Astrocyte (in vitro differentiated cells and primary cell): ENCODE data around the gene TRIML1. TPM values are rescaled to one million over a fixed set of nuclear protein-coding genes. Genes with fewer than 3 reads are reported as not detected.

Experiments
- DNase-seq: peaks from one replicate; pipeline ENCODE4 v3.0.0-alpha.2; 2010; ENCODE audit warnings: low read depth
- FAIRE-seq: peaks from 2 replicates; lab custom pipeline; 2011; peaks lifted over from hg19 to GRCh38; lab: Jason Lieb, UNC
- H2AFZ ChIP-seq: 2 replicates; pipeline ENCODE4 v1.6.0; 2012; ENCODE audit warnings: low read depth, low read length, inconsistent platforms
- H3K27ac ChIP-seq: 2 replicates; pipeline ENCODE4 v1.5.1; 2011; ENCODE audit warnings: low read depth, low read length, inconsistent platforms
- H3K27me3 ChIP-seq: 2 replicates; pipeline ENCODE4 v1.6.0; 2011; ENCODE audit warnings: low read length, inconsistent platforms; ENCODE audit not compliant: insufficient read depth
- H3K36me3 ChIP-seq: 2 replicates; pipeline ENCODE4 v1.5.1; 2011; ENCODE audit warnings: low read length, inconsistent platforms; ENCODE audit not compliant: insufficient read depth
- H3K4me1 ChIP-seq: 2 replicates; pipeline ENCODE4 v1.5.1; 2011; ENCODE audit warnings: low read length, inconsistent platforms; ENCODE audit not compliant: insufficient read depth
- H3K4me2 ChIP-seq: 2 replicates; pipeline ENCODE4 v1.6.0; 2012; ENCODE audit warnings: low read length, inconsistent platforms
- H3K4me3 ChIP-seq: 2 replicates; pipeline ENCODE4 v1.5.1; 2011; ENCODE audit warnings: low read depth, mild to moderate bottlenecking, low read length, inconsistent platforms; ENCODE audit not compliant: insufficient read depth
- H3K79me2 ChIP-seq: 2 replicates; pipeline ENCODE4 v1.6.0; 2012; ENCODE audit warnings: mild to moderate bottlenecking, low read length, inconsistent platforms; ENCODE audit not compliant: insufficient read depth
- H3K9ac ChIP-seq: 2 replicates; pipeline ENCODE4 v1.6.0; 2012; ENCODE audit warnings: mild to moderate bottlenecking, low read length, inconsistent platforms
- H3K9me3 ChIP-seq: 2 replicates; pipeline ENCODE4 v1.5.1; 2012; ENCODE audit warnings: low read depth, mild to moderate bottlenecking, low read length, inconsistent platforms; ENCODE audit not compliant: insufficient read depth
- H4K20me1 ChIP-seq: 2 replicates; pipeline ENCODE4 v1.6.0; 2012; ENCODE audit warnings: low read length, inconsistent platforms; ENCODE audit not compliant: insufficient read depth
- H3K27ac Mint-ChIP-seq: one replicate; pipeline ENCODE4 v1.8.0; 2021; ENCODE audit warnings: mild to moderate bottlenecking, mixed read lengths; ENCODE audit not compliant: unreplicated experiment
- H3K27me3 Mint-ChIP-seq: one replicate; pipeline ENCODE4 v1.8.0; 2021; ENCODE audit warnings: low read depth, mixed read lengths; ENCODE audit not compliant: unreplicated experiment
- H3K36me3 Mint-ChIP-seq: one replicate; pipeline ENCODE4 v1.8.0; 2021; ENCODE audit warnings: low read depth, mixed read lengths; ENCODE audit not compliant: unreplicated experiment
- H3K4me1 Mint-ChIP-seq: one replicate; pipeline ENCODE4 v1.8.0; 2021; ENCODE audit warnings: low read depth, mixed read lengths; ENCODE audit not compliant: unreplicated experiment
- H3K4me3 Mint-ChIP-seq: one replicate; pipeline ENCODE4 v1.8.0; 2021; ENCODE audit warnings: mild to moderate bottlenecking, moderate library complexity, mixed read lengths; ENCODE audit not compliant: unreplicated experiment
- H3K9me3 Mint-ChIP-seq: one replicate; pipeline ENCODE4 v1.8.0; 2021; ENCODE audit warnings: mild to moderate bottlenecking, mixed read lengths; ENCODE audit not compliant: unreplicated experiment
- EZH2 ChIP-seq: IDR thresholded peaks from 2 replicates; pipeline ENCODE4 v1.6.1; 2012; ENCODE audit warnings: mild to moderate bottlenecking, low read length, inconsistent platforms; ENCODE audit not compliant: insufficient read depth
- total RNA-seq: library from RNA; stranded (reverse); gene quantifications from 2 replicates; pipeline ENCODE4 v1.2.1, GENCODE V29; 2021
- TF ChIP-seq, protein P1 (sequence below): IDR thresholded peaks from 2 replicates; pipeline ENCODE4 v1.5.1; 2011; ENCODE audit warnings: low read depth, mild to moderate bottlenecking, inconsistent platforms, low read length, moderate library complexity; ENCODE audit not compliant: insufficient read depth

TRIML1 gene
- total RNA-seq, 1 donor from 2014 or later = not detected

DNA sequence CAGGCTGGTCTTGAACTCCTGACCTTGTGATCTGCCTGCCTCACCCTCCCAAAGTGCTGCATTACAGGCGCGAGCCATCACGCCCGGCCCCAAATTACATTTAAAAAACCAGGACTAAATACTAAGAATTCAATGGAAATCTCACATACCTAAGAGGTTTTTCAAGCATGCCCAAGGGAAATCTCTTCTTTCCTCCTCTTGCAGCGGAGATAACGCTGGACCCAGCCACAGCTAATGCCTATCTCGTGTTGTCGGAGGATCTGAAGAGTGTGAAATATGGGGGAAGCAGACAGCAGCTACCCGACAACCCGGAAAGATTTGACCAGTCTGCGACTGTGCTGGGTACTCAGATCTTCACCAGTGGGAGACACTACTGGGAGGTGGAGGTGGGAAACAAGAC is 7.4 kb downstream of the TRIML1 start:
- no peaks in the 10 kb centered on the region for H3K9me3 ChIP-seq

DNA sequence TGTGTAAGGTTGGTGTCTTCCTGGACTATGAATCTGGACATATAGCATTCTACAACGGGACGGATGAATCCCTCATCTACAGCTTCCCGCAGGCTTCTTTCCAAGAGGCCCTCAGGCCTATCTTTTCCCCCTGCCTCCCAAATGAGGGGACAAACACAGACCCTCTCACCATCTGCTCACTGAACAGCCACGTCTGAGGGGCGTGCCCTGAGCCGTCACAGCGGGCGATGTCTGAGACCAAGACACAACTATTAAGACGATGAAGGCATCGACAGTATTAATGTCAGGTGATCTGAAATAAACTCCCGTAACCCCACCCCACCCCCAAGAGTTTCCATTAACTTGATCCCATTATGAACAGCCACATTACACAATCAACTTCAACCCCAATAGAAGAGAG is 7.9 kb downstream of the TRIML1 start:
- Histone ChIP-seq H4K20me1 (no peaks in the 10 kb centered on the region), H3K9me3 (no peaks in the 10 kb centered on the region), H3K9ac (no peak overlapping the region), H3K4me2 (no peak overlapping the region), H3K4me1 (no peaks in the 10 kb centered on the region), H2AFZ (no peak overlapping the region), H3K27me3 (no peaks in the 10 kb centered on the region), H3K36me3 (no peaks in the 10 kb centered on the region), H3K27ac (no peak overlapping the region), H3K4me3 (no peak overlapping the region), H3K79me2 (no peaks in the 10 kb centered on the region)
- H3K36me3 Mint-ChIP-seq = no peaks in the 10 kb centered on the region
- H3K9me3 Mint-ChIP-seq = no peaks in the 10 kb centered on the region
- H3K27ac Mint-ChIP-seq = no peak overlapping the region
- H3K4me1 Mint-ChIP-seq = peaks cover 1% of the 10 kb centered on the region
- no peak for FAIRE-seq
- H3K4me3 Mint-ChIP-seq = no peak overlapping the region
- no peak for DNase-seq
- no peaks in the 10 kb centered on the region for H3K27me3 Mint-ChIP-seq
- TF ChIP-seq, protein P1, sequence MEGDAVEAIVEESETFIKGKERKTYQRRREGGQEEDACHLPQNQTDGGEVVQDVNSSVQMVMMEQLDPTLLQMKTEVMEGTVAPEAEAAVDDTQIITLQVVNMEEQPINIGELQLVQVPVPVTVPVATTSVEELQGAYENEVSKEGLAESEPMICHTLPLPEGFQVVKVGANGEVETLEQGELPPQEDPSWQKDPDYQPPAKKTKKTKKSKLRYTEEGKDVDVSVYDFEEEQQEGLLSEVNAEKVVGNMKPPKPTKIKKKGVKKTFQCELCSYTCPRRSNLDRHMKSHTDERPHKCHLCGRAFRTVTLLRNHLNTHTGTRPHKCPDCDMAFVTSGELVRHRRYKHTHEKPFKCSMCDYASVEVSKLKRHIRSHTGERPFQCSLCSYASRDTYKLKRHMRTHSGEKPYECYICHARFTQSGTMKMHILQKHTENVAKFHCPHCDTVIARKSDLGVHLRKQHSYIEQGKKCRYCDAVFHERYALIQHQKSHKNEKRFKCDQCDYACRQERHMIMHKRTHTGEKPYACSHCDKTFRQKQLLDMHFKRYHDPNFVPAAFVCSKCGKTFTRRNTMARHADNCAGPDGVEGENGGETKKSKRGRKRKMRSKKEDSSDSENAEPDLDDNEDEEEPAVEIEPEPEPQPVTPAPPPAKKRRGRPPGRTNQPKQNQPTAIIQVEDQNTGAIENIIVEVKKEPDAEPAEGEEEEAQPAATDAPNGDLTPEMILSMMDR = no peak
- no peak for TF ChIP-seq EZH2

More for the DNA sequence above, 7.4 kb downstream of the TRIML1 start:
- Mint-ChIP-seq H3K27ac (no peak overlapping the region), H3K27me3 (no peaks in the 10 kb centered on the region), H3K36me3 (no peaks in the 10 kb centered on the region), H3K9me3 (no peaks in the 10 kb centered on the region), H3K4me1 (peaks cover 1% of the 10 kb centered on the region), H3K4me3 (no peak overlapping the region)
- FAIRE-seq (no peak), DNase-seq (no peak)
- TF ChIP-seq EZH2 = no peak
- TF ChIP-seq, protein P1 = no peak
- Histone ChIP-seq H4K20me1 (no peaks in the 10 kb centered on the region), H3K4me1 (no peaks in the 10 kb centered on the region), H3K4me2 (no peak overlapping the region), H2AFZ (no peak overlapping the region), H3K79me2 (no peaks in the 10 kb centered on the region), H3K36me3 (no peaks in the 10 kb centered on the region), H3K9ac (no peak overlapping the region), H3K4me3 (no peak overlapping the region), H3K27ac (no peak overlapping the region), H3K27me3 (no peaks in the 10 kb centered on the region)

DNA sequence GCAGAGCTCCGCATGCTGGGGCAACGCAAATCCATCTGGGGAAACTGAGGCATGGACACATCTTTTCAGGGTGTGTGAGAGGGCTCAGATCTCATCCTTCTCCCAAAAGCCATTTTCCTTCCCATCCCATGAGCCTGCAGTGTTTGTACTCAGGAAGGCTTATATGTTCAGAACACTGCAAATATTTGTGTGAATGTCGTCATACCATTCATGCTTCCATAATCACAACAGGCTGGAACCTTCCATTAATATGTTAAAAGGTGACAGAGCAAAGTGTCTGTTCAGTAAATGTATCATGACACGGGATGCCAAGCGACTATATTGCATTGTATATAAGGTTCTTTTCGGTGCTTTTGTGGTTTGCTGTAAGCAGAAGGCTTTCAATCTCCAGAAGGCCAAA is 8.5 kb downstream of the TRIML1 start:
- H3K4me2 ChIP-seq = no peak overlapping the region
- Mint-ChIP-seq H3K9me3 (no peaks in the 10 kb centered on the region), H3K4me1 (peaks cover 1% of the 10 kb centered on the region), H3K27ac (no peak overlapping the region), H3K36me3 (no peaks in the 10 kb centered on the region), H3K4me3 (no peak overlapping the region), H3K27me3 (no peaks in the 10 kb centered on the region)
- no peaks in the 10 kb centered on the region for H3K79me2 ChIP-seq
- no peak for DNase-seq
- no peaks in the 10 kb centered on the region for H3K27me3 ChIP-seq
- TF ChIP-seq, protein P1 = no peak
- no peak for TF ChIP-seq EZH2
- H3K4me1 ChIP-seq = no peaks in the 10 kb centered on the region
- H4K20me1 ChIP-seq = no peaks in the 10 kb centered on the region
- H3K9ac ChIP-seq = no peak overlapping the region
- H2AFZ ChIP-seq = no peak overlapping the region
- no peaks in the 10 kb centered on the region for H3K36me3 ChIP-seq
- no peak overlapping the region for H3K27ac ChIP-seq
- no peak for FAIRE-seq
- H3K4me3 ChIP-seq = no peak overlapping the region
- no peaks in the 10 kb centered on the region for H3K9me3 ChIP-seq
